ENCODE results near the gene VPREB3.
"Not testable (repeated sequence)": the region's sequence is repeated elsewhere in the genome, so short reads cannot be mapped to it uniquely, and the experiment has no call there.

The VPREB3 gene

GRCh38 chr22:23763579-23763945, 9.3 kb upstream of the VPREB3 start:
- DNase-seq = no peak

DNA sequence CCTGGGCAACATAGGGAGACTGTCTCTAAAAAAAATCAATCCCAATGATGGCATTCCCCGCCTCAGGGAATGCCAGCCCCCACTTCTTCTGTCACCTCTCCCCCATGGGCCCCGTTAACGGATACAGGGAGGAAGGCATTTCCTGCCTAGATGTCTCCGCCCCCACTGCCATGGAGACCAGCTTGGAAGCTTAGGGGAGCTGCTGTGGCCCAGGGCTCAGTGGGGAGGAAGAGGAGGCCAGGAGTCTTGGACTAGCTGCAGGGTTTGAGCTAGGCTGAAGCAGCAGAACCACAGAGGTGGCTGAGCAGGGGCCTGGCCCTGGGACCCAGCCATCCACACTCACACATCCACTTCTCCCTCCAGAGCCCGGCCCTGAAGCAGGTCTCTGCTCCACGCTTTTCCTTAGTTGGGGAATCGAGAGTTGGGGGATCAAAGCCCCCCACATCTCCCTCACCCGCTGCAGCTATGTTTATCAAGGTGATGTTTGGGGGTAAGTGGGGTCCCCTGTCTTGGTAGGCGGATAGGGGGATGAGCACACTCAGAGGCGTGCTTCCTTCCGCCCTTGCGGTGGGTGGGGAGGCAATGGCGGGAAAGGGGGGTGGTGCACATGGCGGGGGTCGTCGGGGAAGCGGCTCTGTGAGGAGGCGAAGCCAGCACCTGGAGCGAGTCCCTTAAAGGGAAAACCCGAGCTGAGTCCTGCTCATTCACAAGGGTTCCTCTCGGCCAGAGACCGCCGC, 8.8 kb upstream of the VPREB3 start, which contains the start of gene C22orf15:
C22orf15 (plus strand) TSS at position 149 of the 737 bp plus-strand sequence; CDS start at position 466, 317 bp downstream.
- DNase-seq = no peak

DNA sequence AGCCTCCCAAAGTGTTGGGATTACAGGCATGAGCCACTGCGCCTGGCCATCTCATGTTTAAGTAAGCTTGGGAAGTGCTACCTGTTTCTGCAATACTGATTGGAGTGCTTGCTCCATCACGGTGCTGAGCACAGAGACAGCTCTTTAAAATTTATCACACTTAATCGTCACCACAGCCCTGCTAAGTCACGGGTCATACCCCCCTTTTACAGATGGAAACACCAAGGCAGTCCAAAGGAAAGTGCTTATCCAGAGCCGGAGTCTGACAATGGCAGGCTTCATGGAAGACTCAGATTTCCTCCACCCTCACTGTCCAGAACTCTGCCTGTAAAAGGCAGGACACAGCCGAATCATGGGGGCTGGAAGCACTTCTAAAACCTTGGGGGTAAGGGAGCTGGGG, 5.8 kb upstream of the VPREB3 start:
- no peak for DNase-seq

- no peak for DNase-seq
Measured at GRCh38 chr22:23759566-23759965, 5.3 kb upstream of the VPREB3 start.

GRCh38 chr22:23756891-23757290, 2.7 kb upstream of the VPREB3 start:
- no peak for DNase-seq

- DNase-seq = no peak
Measured at GRCh38 chr22:23755711-23756110, 1.5 kb upstream of the VPREB3 start.

GRCh38 chr22:23754980-23755636, 883 bp upstream of the VPREB3 start:
- DNase-seq = no peak

- no peak for DNase-seq
Measured at GRCh38 chr22:23753385-23753784, 840 bp downstream of the VPREB3 start.

DNA sequence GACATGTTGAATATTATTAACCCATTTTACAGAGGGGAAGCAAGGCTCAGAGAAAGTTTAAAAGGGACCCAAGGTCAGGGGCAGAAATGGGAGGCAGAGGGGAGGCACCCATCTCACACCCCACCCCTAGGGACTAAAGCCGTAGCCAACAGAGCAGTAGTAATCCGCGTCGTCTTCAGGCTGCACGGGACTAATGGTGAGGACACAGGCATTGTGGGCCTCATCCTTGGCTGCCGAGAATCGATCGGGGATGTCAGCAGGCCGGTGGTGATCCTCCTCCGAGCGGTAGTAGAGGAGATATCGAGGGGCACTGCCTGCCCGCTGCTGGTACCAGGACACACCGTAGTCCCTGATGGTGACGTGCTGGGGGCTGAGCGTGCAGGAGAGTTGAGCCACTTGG, 1.5 kb downstream of the VPREB3 start:
- DNase-seq = no peak

DNA sequence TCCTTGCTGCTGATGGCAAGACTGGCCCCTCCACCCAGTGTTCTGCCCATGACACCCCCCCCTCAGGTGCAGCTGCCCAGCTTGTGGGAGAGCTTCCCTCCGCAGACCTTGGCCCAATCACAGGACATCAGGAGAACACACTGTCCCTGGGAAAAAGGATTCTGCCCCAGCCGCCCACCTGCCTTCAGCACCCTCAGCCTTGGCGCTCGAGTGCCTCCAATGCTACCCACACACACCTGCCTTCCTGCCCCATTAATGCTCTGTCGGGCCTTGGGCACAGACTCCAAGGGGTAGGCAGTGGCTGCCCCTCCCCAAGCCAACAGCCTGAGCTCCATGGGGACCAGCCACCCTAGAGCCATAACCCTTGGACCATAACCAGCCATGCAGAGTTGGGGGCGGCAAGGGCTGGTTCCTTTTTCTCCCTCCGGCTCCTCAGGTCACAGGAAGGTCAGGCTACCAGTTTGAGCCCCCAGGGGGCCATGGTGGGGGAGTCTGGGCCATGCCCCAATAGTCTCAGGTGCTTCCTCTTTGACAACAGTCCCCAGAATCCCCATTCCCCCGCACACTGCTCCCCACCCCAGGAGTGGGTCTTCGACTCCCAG, 2.0 kb downstream of the VPREB3 start:
- DNase-seq = no peak

DNA sequence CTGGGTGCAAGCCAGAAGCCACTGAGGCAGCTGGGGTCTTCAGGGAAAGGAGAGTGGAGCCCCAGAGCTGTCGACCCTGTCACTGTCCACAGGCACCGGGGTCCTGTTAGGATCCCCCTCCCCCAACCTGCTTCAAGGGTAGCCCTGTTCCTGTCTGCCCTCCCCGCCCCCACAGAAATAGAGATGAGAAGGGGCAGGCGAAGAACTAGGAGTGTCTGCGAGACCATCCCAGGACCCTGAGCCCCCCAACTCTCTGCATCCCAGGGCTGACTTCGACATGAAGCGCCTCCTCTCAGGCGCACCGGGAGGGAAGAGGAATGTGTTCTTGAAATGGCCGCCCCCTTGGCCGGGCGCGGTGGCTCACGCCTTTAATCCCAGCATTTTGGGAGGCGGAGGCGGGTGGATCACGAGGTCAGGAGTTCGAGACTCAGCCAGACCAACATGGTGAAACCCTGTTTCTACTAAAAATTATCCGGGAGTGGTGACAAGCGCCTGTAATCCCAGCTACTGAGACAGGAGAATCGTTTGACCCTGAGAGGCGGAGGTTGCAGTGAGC, 2.7 kb downstream of the VPREB3 start:
- peak; percentile 57 for DNase-seq

GRCh38 chr22:23750714-23751440, 3.3 kb downstream of the VPREB3 start, which contains the start of gene ZNF70:
ZNF70 (minus strand) TSS chr22:23751112; CDS start chr22:23745140, 5,972 bp downstream.
- peak; percentile 85 for DNase-seq

DNA sequence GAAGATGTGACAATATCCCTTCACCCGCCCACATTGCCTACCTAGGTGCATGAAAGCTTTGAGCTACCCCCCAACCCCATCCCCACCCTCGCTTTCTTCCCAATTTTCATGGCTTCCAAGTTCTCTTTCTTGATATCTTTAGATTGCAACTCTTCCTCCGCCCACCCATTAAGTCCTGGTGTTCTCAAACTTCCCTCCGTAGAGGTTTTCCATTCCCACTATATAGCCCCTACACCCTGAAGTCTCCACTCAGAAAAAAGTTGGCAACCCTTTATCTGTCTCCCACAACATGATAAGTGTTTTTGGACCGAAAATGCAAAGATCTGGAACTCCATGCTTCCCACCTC, 3.9 kb downstream of the VPREB3 start:
- DNase-seq = no peak

DNA sequence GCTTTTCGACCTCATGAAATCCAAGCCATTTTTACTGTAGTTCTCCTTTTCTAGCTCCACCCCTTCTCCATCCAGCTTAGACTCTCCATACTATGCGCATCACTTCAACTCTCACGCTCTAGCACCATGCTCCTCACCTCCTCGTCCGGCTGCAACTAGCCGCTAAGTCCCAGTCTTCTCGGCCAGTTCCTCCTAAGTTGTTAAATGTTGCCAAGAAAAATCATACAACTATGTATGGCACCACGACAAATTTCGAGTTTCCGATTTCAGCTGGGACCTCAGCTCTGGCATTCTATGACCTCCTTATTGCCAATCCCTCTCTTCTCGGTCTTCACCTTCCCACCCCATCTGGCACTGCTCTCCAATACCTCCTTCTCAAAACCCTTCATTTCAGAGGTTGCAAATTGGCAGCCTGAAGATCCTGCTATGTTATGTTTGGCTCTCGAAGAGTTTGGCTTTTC, 4.4 kb downstream of the VPREB3 start:
- DNase-seq = no peak

- DNase-seq = no peak
Measured at GRCh38 chr22:23745791-23746190, 8.4 kb downstream of the VPREB3 start.

GRCh38 chr22:23744485-23744884, 9.7 kb downstream of the VPREB3 start:
- no peak for DNase-seq

GRCh38 chr22:23744001-23744400, 10.2 kb downstream of the VPREB3 start:
- DNase-seq = no peak

- DNase-seq = no peak
Measured at GRCh38 chr22:23743303-23743705, 10.9 kb downstream of the VPREB3 start.

- DNase-seq = no peak
Measured at GRCh38 chr22:23742505-23743264, 11.5 kb downstream of the VPREB3 start.

DNA sequence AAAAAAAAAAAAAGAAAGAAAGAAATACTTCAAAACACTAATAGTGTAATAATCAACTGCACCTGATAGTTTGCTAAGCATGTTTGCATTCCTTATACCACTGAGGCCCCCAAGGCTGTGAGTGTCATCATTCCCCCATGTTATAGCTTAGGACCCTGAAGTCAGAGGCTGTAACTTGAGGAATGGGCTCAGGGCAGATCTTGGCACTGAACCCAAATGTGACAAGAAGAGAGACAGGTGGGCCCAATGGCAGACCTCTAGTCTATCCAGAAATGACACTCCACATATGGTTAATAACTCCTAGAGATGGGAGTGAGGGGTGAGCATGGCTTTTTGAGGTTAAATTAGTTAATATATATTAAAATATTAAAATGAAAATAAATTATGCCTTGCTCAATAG, 16.5 kb downstream of the VPREB3 start:
- DNase-seq = no peak

- not testable (repeated sequence) for DNase-seq
Measured at GRCh38 chr22:23728108-23728507, 26.1 kb downstream of the VPREB3 start.

- no peak for DNase-seq
Measured at GRCh38 chr22:23722724-23723123, 31.5 kb downstream of the VPREB3 start.

Data from NCI-H1105 (cell line).